ENCODE measurements around the gene EHBP1L1. TPM values are rescaled to one million over a fixed set of nuclear protein-coding genes. Genes with fewer than 3 reads are reported as not detected.

The EHBP1L1 gene
- total RNA-seq, 1 experiment from 2014 or later: 105 TPM

DNA sequence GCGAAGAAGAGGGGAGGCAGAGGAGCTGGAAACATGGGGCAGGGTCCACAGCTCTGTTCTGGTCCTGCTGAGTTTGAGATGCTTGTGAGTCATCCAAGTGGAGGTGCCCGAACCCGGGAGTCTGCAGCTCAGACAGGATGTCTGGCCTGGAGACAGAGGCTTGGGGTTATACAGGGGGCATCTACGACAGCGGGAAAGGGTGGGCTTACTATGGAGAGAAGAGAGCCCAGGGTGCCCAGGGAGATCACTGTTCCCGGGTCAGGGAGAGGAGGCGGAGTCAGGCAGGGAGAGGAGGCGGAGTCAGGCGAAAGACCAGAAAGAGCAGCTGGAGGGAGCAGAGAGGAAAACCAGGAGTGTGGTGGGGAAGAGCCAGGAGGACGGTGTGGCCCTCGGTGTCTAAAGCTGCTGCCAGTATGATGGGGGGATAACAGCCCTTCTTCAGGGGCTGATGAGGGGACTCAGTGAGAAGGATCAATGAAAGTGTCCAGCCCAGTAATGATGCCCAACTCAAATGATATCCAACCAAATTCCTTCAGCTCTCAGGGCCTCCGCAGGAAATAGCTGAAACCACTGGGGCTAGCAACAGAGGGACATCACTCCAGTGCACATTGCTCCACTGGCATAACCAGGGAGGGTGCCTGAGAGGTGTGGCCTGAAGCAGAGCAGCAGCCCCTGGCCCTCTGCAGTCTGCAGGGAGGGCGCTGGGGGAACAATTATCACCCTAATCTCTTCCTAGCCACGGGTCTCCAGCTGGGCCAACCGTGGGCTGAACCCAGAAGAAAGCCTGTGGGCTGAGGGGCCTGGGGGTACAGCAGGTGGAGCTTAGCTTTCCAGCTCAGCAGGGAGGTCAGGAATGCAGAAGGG, 15.1 kb upstream of the EHBP1L1 start:
- peak overlapping the region; percentile 96 for H3K4me2 ChIP-seq (ENCODE audit: low read length)
- POLR2A ChIA-PET: interaction anchor here (0.6 to 2.7 kb wide), 8 partner anchors 9 to 138 kb away, joined by 3 to 17 read pairs (median 4); partner anchors contain the start of genes NEAT1 and ZNRD2
- TF ChIP-seq, protein P1, sequence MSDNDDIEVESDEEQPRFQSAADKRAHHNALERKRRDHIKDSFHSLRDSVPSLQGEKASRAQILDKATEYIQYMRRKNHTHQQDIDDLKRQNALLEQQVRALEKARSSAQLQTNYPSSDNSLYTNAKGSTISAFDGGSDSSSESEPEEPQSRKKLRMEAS (IDR thresholded peaks at IDR 0.05): no peak
- TF ChIP-seq POLR2AphosphoS5 (IDR thresholded peaks at IDR 0.05; ENCODE audit: low read depth, low read length) (peak; percentile 58), FOSL1 (IDR thresholded peaks at IDR 0.05; ENCODE audit: low read depth) (no peak), REST (IDR thresholded peaks at IDR 0.05; ENCODE audit: low read depth) (no peak)
- H3K4me1 ChIP-seq (ENCODE audit: control insufficient read depth in 1 of 2, insufficient read depth in 2 of 2, low read length in 2 of 2): peaks cover 68 to 91% of the 10 kb centered on the region in 2 experiments
- CTCF ChIA-PET: interaction anchor here (0.6 to 4.5 kb wide), 8 partner anchors 9 to 219 kb away, joined by 3 to 29 read pairs (median 6); partner anchors contain the start of genes FAM89B and ZNRD2
- H3K4me3 ChIP-seq (replicated peaks in 1 of 2; ENCODE audit: low read depth in 1 of 2, low read length in 2 of 2): peak overlapping the region; percentile 29 to 68
- DNase-seq (ENCODE audit: low read depth, low spot score): no peak
- H3K9me3 ChIP-seq (ENCODE audit: control insufficient read depth in 1 of 2, insufficient read depth in 1 of 2, low read depth in 1 of 2, low read length in 2 of 2): no peaks in the 10 kb centered on the region
- no TSS peak for BruUV-seq (replicated peaks)
- H2AFZ ChIP-seq (ENCODE audit: low read depth, low read length, poor library complexity, severe bottlenecking): no peak overlapping the region
- H3K27ac ChIP-seq (ENCODE audit: low read depth, low read length): peak overlapping the region; percentile 99
- RAD21 ChIA-PET (ENCODE audit: low non-redundant PET in 1 of 2, low total read pairs in 2 of 2, uncharacterized antibody in 2 of 2, unreplicated experiment in 2 of 2): interaction anchor here (1.8 to 2.2 kb wide), 3 partner anchors 10 to 20 kb away, joined by 5 to 9 read pairs (median 6); no protein-coding TSS in a partner anchor
- intact Hi-C loops (cut with micrococcal nuclease): no loop called here
- no peaks in the 10 kb centered on the region for H4K20me1 ChIP-seq (ENCODE audit: insufficient read depth)
- H3K27me3 ChIP-seq (ENCODE audit: insufficient read depth, low read length): no peaks in the 10 kb centered on the region
- ATAC-seq: peak; percentile 32
- peak overlapping the region; percentile 83 for H3K9ac ChIP-seq (ENCODE audit: low read length)
- no peaks in the 10 kb centered on the region for H3K36me3 ChIP-seq (ENCODE audit: control insufficient read depth in 1 of 2, insufficient read depth in 2 of 2, low read length in 2 of 2)
- peaks cover 13% of the 10 kb centered on the region for H3K79me2 ChIP-seq (ENCODE audit: insufficient read depth, low read length)
- no peaks in the 10 kb centered on the region for H3K9me2 ChIP-seq (ENCODE audit: insufficient read depth)
